Endothelial cell (in vitro differentiated cells): Measurements from ENCODE around the gene NELFB. TPM values are rescaled to one million over a fixed set of nuclear protein-coding genes. Genes with fewer than 3 reads are reported as not detected.

ENCODE experiments used
- DNase-seq: peaks from one replicate; pipeline ENCODE4 v3.0.0; 2021; ENCODE audit warnings: low spot score
- H3K27ac Mint-ChIP-seq: one replicate; pipeline ENCODE4 v1.8.0; 2021; ENCODE audit warnings: mixed read lengths, inconsistent platforms; ENCODE audit not compliant: unreplicated experiment
- H3K27me3 Mint-ChIP-seq: one replicate; pipeline ENCODE4 v1.8.0; 2021; ENCODE audit warnings: mild to moderate bottlenecking, moderate library complexity, mixed read lengths, inconsistent platforms; ENCODE audit not compliant: unreplicated experiment
- H3K36me3 Mint-ChIP-seq: one replicate; pipeline ENCODE4 v1.8.0; 2021; ENCODE audit warnings: mild to moderate bottlenecking, low read depth, mixed read lengths, inconsistent platforms; ENCODE audit not compliant: unreplicated experiment
- H3K4me1 Mint-ChIP-seq: one replicate; pipeline ENCODE4 v1.8.0; 2021; ENCODE audit warnings: mild to moderate bottlenecking, mixed read lengths, inconsistent platforms; ENCODE audit not compliant: unreplicated experiment
- H3K4me3 Mint-ChIP-seq: one replicate; pipeline ENCODE4 v1.8.0; 2021; ENCODE audit warnings: mild to moderate bottlenecking, mixed read lengths, inconsistent platforms; ENCODE audit not compliant: unreplicated experiment
- H3K9me3 Mint-ChIP-seq: one replicate; pipeline ENCODE4 v1.8.0; 2021; ENCODE audit warnings: mixed read lengths, inconsistent platforms; ENCODE audit not compliant: unreplicated experiment
- total RNA-seq: library from RNA; stranded (reverse); fragmentation: NEBNext Ultra II Directional; extraction: Animal tissue kit (Norgen Biotek cat#: 25700); gene quantifications from one replicate; pipeline ENCODE4 v1.2.1, GENCODE V29; 2021; ENCODE audit not compliant: unreplicated experiment
- TF ChIP-seq, protein P1 (sequence below): fragments of 200-600 bp; sonication (generic); IDR thresholded peaks from one replicate; pipeline ENCODE4 v1.5.0; 2021; ENCODE audit warnings: antibody characterized with exemption; ENCODE audit not compliant: unreplicated experiment

Gene NELFB
- total RNA-seq, 1 donor from 2014 or later: 65.6 TPM

DNA sequence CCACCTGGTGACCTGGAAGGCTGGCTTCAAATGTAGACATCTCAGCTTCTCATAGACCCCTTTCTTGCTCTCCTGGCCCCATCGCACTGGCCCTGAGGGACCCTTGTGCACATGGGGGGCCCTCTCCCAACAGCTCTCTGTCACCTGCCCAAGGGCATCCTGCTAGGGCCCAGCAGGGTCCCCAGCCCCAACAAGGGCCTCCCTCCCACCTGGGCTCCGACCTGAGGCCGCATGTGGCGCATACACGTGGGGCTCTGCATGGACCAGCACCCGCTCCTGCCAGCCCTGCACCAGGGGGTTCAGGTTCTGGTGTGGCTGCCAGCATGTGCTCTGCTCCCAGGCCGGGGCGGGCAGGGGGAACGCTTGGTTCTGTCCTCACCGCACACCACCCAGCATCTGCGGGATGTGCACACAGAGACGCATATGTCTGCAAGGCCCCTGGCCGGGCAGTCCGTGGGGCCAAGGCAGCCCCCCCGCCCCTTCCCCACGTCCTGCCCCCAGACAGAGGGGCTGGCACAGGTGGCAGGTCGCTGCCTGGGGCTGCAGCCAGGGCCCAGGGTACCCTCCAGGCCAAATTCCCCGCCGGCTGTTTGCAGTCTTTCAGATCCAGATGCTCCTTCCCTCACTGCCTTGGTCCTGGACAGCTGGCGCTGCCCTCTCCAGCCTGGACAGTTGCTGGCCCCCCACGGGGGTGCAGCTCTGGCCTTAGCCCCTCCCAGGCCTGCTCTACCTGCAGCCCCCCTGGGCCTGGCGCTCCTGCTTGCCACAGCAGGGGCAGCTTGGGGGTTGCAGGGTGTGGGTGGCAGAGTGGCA is 64.8 kb downstream of the NELFB start:
- H3K4me3 Mint-ChIP-seq: no peak overlapping the region
- H3K36me3 Mint-ChIP-seq: no peaks in the 10 kb centered on the region
- DNase-seq: peak; percentile 19
- H3K27me3 Mint-ChIP-seq: peaks cover 2% of the 10 kb centered on the region
- no peaks in the 10 kb centered on the region for H3K9me3 Mint-ChIP-seq
- H3K27ac Mint-ChIP-seq: no peak overlapping the region
- peaks cover 6% of the 10 kb centered on the region for H3K4me1 Mint-ChIP-seq
- TF ChIP-seq, protein P1, sequence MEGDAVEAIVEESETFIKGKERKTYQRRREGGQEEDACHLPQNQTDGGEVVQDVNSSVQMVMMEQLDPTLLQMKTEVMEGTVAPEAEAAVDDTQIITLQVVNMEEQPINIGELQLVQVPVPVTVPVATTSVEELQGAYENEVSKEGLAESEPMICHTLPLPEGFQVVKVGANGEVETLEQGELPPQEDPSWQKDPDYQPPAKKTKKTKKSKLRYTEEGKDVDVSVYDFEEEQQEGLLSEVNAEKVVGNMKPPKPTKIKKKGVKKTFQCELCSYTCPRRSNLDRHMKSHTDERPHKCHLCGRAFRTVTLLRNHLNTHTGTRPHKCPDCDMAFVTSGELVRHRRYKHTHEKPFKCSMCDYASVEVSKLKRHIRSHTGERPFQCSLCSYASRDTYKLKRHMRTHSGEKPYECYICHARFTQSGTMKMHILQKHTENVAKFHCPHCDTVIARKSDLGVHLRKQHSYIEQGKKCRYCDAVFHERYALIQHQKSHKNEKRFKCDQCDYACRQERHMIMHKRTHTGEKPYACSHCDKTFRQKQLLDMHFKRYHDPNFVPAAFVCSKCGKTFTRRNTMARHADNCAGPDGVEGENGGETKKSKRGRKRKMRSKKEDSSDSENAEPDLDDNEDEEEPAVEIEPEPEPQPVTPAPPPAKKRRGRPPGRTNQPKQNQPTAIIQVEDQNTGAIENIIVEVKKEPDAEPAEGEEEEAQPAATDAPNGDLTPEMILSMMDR: no peak

- TF ChIP-seq, protein P1: no peak
- DNase-seq: peak; percentile 80
- Mint-ChIP-seq H3K36me3 (no peaks in the 10 kb centered on the region), H3K27me3 (peaks cover 3% of the 10 kb centered on the region), H3K9me3 (no peaks in the 10 kb centered on the region), H3K4me3 (no peak overlapping the region), H3K4me1 (peaks cover 6% of the 10 kb centered on the region), H3K27ac (peak overlapping the region; percentile 61)
These were observed 65.6 kb downstream of the NELFB start for GRCh38 chr9:137320555-137321384.

GRCh38 chr9:137321726-137322361 is 66.7 kb downstream of the NELFB start:
- peaks cover 12% of the 10 kb centered on the region for H3K4me1 Mint-ChIP-seq

More at GRCh38 chr9:137321726-137322361, 66.7 kb downstream of the NELFB start:
- TF ChIP-seq, protein P1: no peak
- peak overlapping the region; percentile 74 for H3K27ac Mint-ChIP-seq
- no peak overlapping the region for H3K4me3 Mint-ChIP-seq
- H3K9me3 Mint-ChIP-seq: no peaks in the 10 kb centered on the region
- DNase-seq: no peak
- no peaks in the 10 kb centered on the region for H3K36me3 Mint-ChIP-seq
- peaks cover 3% of the 10 kb centered on the region for H3K27me3 Mint-ChIP-seq

Other genes starting within 250 kb of the NELFB start
- 2.1 TPM for gene ABCA2, start 227.1 kb upstream of the NELFB start, total RNA-seq
- not detected for gene FUT7, start 223.2 kb upstream of the NELFB start, total RNA-seq
- gene NPDC1, start 209.2 kb upstream of the NELFB start, total RNA-seq: 116 TPM
- 55.6 TPM for gene ENTPD2, start 201.3 kb upstream of the NELFB start, total RNA-seq
- gene SAPCD2, start 184.8 kb upstream of the NELFB start, total RNA-seq: 1.0 TPM
- 3.2 TPM for gene UAP1L1, start 177.8 kb upstream of the NELFB start, total RNA-seq
- 70.4 TPM for gene MAN1B1, start 168.3 kb upstream of the NELFB start, total RNA-seq
- 6.1 TPM for gene DPP7, start 140.6 kb upstream of the NELFB start, total RNA-seq
- not detected for gene GRIN1, start 116.2 kb upstream of the NELFB start, total RNA-seq
- gene LRRC26, start 85.3 kb upstream of the NELFB start, total RNA-seq: not detected
- gene TMEM210, start 83.3 kb upstream of the NELFB start, total RNA-seq: not detected
- 76.8 TPM for gene ANAPC2, start 66.8 kb upstream of the NELFB start, total RNA-seq
- gene SSNA1, start 66.7 kb upstream of the NELFB start, total RNA-seq: 53.8 TPM
- 8.2 TPM for gene TPRN, start 54.6 kb upstream of the NELFB start, total RNA-seq
- 27.4 TPM for gene TMEM203, start 49.7 kb upstream of the NELFB start, total RNA-seq
- gene NDOR1, start 49.6 kb upstream of the NELFB start, total RNA-seq: 22.5 TPM
- 1.1 TPM for gene RNF208, start 33.1 kb upstream of the NELFB start, total RNA-seq
- 1.4 TPM for gene CYSRT1, start 30.2 kb upstream of the NELFB start, total RNA-seq
- not detected for gene RNF224, start 27.8 kb upstream of the NELFB start, total RNA-seq
- not detected for gene SLC34A3, start 24.4 kb upstream of the NELFB start, total RNA-seq
- 134 TPM for gene TUBB4B, start 14.0 kb upstream of the NELFB start, total RNA-seq
- not detected for gene STPG3, start 4.0 kb upstream of the NELFB start, total RNA-seq
- 37.7 TPM for gene TOR4A, start 22.4 kb downstream of the NELFB start, total RNA-seq
- 170 TPM for gene NRARP, start 46.9 kb downstream of the NELFB start, total RNA-seq
- gene EXD3, start 167.8 kb downstream of the NELFB start, total RNA-seq: 19.9 TPM
- 0.36 TPM for gene NOXA1, start 168.1 kb downstream of the NELFB start, total RNA-seq
- gene ENTPD8, start 186.0 kb downstream of the NELFB start, total RNA-seq: 0.21 TPM
- gene NSMF, start 204.0 kb downstream of the NELFB start, total RNA-seq: 43.0 TPM